B cell (primary cell): ENCODE data around the gene COL28A1.

ENCODE experiments used
- CTCF ChIP-seq: fragments of 200-600 bp; IDR thresholded peaks from one replicate; pipeline ENCODE4 v1.8.0; 2022; ENCODE audit warnings: antibody characterized with exemption, mild to moderate bottlenecking
- EZH2 ChIP-seq: IDR thresholded peaks from 2 replicates; pipeline ENCODE4 v1.6.1; 2012; ENCODE audit warnings: borderline replicate concordance, low read depth, mild to moderate bottlenecking, moderate library complexity, low read length; ENCODE audit not compliant: insufficient read depth, poor library complexity, severe bottlenecking

GRCh38 chr7:7582596-7582995 is 46.9 kb upstream of the COL28A1 start:
- no peak for TF ChIP-seq CTCF
- TF ChIP-seq EZH2: no peak
